Activated CD8-positive, alpha-beta T cell treated with anti-CD3 and anti-CD28 coated beads, Interleukin-2, amount 10 ng/mL, durations not matched to agents 7 days and 5 days (primary cell): ENCODE measurements around the gene TBC1D30. TPM values are rescaled to one million over a fixed set of nuclear protein-coding genes. Genes with fewer than 3 reads are reported as not detected.
A peak's percentile ranks its signal among the peaks of the same experiment; 100 is the strongest.

Source experiments
- ATAC-seq: fragments of 150-1000 bp; cut with Tn5 transposase; one replicate; pipeline ENCODE4 v1.10.0; 2021; ENCODE audit warnings: moderate library complexity
- CTCF ChIA-PET: fragments of 350-600 bp; sonication (Branson Sonifier 250); formaldehyde crosslinking; loops from one replicate; lab custom pipeline; 2021; ENCODE audit warnings: antibody characterized with exemption; lab: Charles Lee
- POLR2A ChIA-PET: fragments of 350-600 bp; sonication (Branson Sonifier 250); formaldehyde crosslinking; loops from one replicate; lab custom pipeline; 2021; ENCODE audit warnings: antibody characterized with exemption; lab: Charles Lee
- DNase-seq: peaks from one replicate; pipeline ENCODE4 v3.0.0-alpha.2; 2020
- H3K27ac Mint-ChIP-seq: one replicate; pipeline ENCODE4 v1.8.0; 2021; ENCODE audit warnings: mild to moderate bottlenecking, mixed read lengths
- H3K27me3 Mint-ChIP-seq: one replicate; pipeline ENCODE4 v1.8.0; 2021; ENCODE audit warnings: low read depth, mixed read lengths
- H3K36me3 Mint-ChIP-seq: one replicate; pipeline ENCODE4 v1.8.0; 2021; ENCODE audit warnings: low read depth, mixed read lengths
- H3K4me1 Mint-ChIP-seq: one replicate; pipeline ENCODE4 v1.8.0; 2021; ENCODE audit warnings: low read depth, mixed read lengths
- H3K4me3 Mint-ChIP-seq: one replicate; pipeline ENCODE4 v1.8.0; 2021; ENCODE audit warnings: mild to moderate bottlenecking, mixed read lengths
- H3K9me3 Mint-ChIP-seq: one replicate; pipeline ENCODE4 v1.8.0; 2022; ENCODE audit warnings: mixed read lengths; ENCODE audit not compliant: insufficient read depth
- total RNA-seq, 2 experiments: library from RNA; stranded (reverse); gene quantifications; one replicate each; pipeline ENCODE4 v1.2.3, GENCODE V29; 2021

Gene TBC1D30
- total RNA-seq, 2 experiments from 2014 or later: 0.05 to 0.11 TPM

- Mint-ChIP-seq H3K9me3 (no peaks in the 10 kb centered on the region), H3K27ac (no peak overlapping the region), H3K36me3 (no peaks in the 10 kb centered on the region), H3K4me1 (peaks cover 6% of the 10 kb centered on the region), H3K27me3 (no peaks in the 10 kb centered on the region), H3K4me3 (no peak overlapping the region)
- POLR2A ChIA-PET: no interaction called here
- DNase-seq: no peak
- CTCF ChIA-PET: interaction anchor here (1.5 kb wide), 2 partner anchors 14 to 74 kb away, joined by 7 read pairs; no protein-coding TSS in a partner anchor
- no peak for ATAC-seq
These were observed 52.1 kb downstream of the TBC1D30 start for GRCh38 chr12:64876388-64877071.

- H3K9me3 Mint-ChIP-seq: no peaks in the 10 kb centered on the region
- no peak for DNase-seq
- no peak overlapping the region for H3K27ac Mint-ChIP-seq
These were observed 53.0 kb downstream of the TBC1D30 start for GRCh38 chr12:64877363-64878004.

DNA sequence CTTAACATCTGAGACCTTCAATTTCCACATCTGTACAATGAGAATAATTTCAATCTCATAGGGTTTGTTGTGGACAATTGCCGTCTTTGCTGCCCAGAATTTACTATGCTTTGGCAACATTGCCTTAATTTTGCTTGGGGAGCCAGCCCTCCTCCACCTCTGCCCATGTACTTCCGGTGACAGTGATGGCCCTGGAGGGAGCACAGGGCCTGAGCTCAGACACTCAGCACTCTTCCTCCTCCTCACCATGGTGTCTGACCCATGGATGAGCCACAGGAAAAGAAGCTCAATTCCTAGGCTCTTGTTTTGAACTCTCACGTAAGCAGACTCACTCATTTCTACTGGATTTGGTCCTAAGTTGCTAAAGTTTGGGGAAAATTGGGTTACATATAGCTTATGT is 58.2 kb downstream of the TBC1D30 start:
- no peaks in the 10 kb centered on the region for H3K36me3 Mint-ChIP-seq
- no peak overlapping the region for H3K27ac Mint-ChIP-seq
- H3K27me3 Mint-ChIP-seq: no peaks in the 10 kb centered on the region
- no peaks in the 10 kb centered on the region for H3K9me3 Mint-ChIP-seq
- ChIA-PET POLR2A (no interaction called here), CTCF (interaction anchor here (1.1 to 1.6 kb wide), 2 partner anchors 8 to 12 kb away, joined by 3 to 6 read pairs; no protein-coding TSS in a partner anchor)
- ATAC-seq (no peak), DNase-seq (no peak)
- H3K4me3 Mint-ChIP-seq: no peak overlapping the region
- H3K4me1 Mint-ChIP-seq: peaks cover 2% of the 10 kb centered on the region

More at GRCh38 chr12:64877363-64878004, 53.0 kb downstream of the TBC1D30 start:
- ChIA-PET POLR2A (no interaction called here), CTCF (interaction anchor here (1.5 kb wide), 1 partner anchor 13 kb away, joined by 7 read pairs; no protein-coding TSS in a partner anchor)
- ATAC-seq: no peak
- no peaks in the 10 kb centered on the region for H3K27me3 Mint-ChIP-seq
- H3K36me3 Mint-ChIP-seq: no peaks in the 10 kb centered on the region
- H3K4me1 Mint-ChIP-seq: peaks cover 6% of the 10 kb centered on the region
- no peak overlapping the region for H3K4me3 Mint-ChIP-seq

GRCh38 chr12:64883264-64884163 is 59.1 kb downstream of the TBC1D30 start:
- Mint-ChIP-seq H3K9me3 (no peaks in the 10 kb centered on the region), H3K4me1 (no peaks in the 10 kb centered on the region), H3K27ac (no peak overlapping the region), H3K27me3 (no peaks in the 10 kb centered on the region), H3K4me3 (no peak overlapping the region), H3K36me3 (no peaks in the 10 kb centered on the region)
- ChIA-PET CTCF (interaction anchor here (1.2 kb wide), 1 partner anchor 82 kb away, joined by 4 read pairs; no protein-coding TSS in a partner anchor), POLR2A (no interaction called here)
- no peak for ATAC-seq
- DNase-seq: no peak

DNA sequence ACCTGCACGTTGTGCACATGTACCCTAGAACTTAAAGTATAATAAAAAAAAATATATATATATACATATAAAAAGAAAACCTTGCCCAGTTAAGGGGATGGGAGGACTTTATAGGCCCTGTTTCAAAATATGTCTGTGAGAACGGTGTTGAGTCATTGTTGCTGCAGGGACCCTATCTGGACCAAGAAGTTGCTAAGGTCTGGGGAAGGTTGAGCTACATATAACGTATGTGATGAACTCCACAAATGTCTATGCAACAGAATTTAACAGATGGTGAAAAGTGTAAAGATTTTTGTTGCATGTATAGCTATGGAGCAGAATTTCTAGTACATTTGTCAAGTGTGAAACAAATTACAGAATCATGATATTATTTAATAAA is 59.7 kb downstream of the TBC1D30 start:
- no peak overlapping the region for H3K4me3 Mint-ChIP-seq
- no peak overlapping the region for H3K27ac Mint-ChIP-seq
- CTCF ChIA-PET: interaction anchor here (1.2 kb wide), 1 partner anchor 82 kb away, joined by 4 read pairs; no protein-coding TSS in a partner anchor
- DNase-seq (no peak), ATAC-seq (no peak)
- H3K36me3 Mint-ChIP-seq: no peaks in the 10 kb centered on the region
- H3K27me3 Mint-ChIP-seq: no peaks in the 10 kb centered on the region
- no peaks in the 10 kb centered on the region for H3K9me3 Mint-ChIP-seq
- H3K4me1 Mint-ChIP-seq: no peaks in the 10 kb centered on the region
- POLR2A ChIA-PET: no interaction called here

GRCh38 chr12:64884728-64885127 is 60.3 kb downstream of the TBC1D30 start:
- no peak for ATAC-seq
- Mint-ChIP-seq H3K9me3 (no peaks in the 10 kb centered on the region), H3K4me1 (no peaks in the 10 kb centered on the region), H3K27ac (no peak overlapping the region), H3K27me3 (no peaks in the 10 kb centered on the region), H3K36me3 (no peaks in the 10 kb centered on the region), H3K4me3 (no peak overlapping the region)
- CTCF ChIA-PET: interaction anchor here (1.2 kb wide), 1 partner anchor 83 kb away, joined by 4 read pairs; no protein-coding TSS in a partner anchor
- no peak for DNase-seq
- POLR2A ChIA-PET: no interaction called here

- POLR2A ChIA-PET: no interaction called here
- CTCF ChIA-PET: interaction anchor here (1.9 kb wide), 1 partner anchor 13 kb away, joined by 7 read pairs; no protein-coding TSS in a partner anchor
- no peak for ATAC-seq
- DNase-seq: no peak
- Mint-ChIP-seq H3K27ac (no peak overlapping the region), H3K9me3 (no peaks in the 10 kb centered on the region), H3K4me3 (no peak overlapping the region), H3K4me1 (no peaks in the 10 kb centered on the region), H3K27me3 (peaks cover 2% of the 10 kb centered on the region), H3K36me3 (no peaks in the 10 kb centered on the region)
These were observed 65.2 kb downstream of the TBC1D30 start for GRCh38 chr12:64889434-64890216.

DNA sequence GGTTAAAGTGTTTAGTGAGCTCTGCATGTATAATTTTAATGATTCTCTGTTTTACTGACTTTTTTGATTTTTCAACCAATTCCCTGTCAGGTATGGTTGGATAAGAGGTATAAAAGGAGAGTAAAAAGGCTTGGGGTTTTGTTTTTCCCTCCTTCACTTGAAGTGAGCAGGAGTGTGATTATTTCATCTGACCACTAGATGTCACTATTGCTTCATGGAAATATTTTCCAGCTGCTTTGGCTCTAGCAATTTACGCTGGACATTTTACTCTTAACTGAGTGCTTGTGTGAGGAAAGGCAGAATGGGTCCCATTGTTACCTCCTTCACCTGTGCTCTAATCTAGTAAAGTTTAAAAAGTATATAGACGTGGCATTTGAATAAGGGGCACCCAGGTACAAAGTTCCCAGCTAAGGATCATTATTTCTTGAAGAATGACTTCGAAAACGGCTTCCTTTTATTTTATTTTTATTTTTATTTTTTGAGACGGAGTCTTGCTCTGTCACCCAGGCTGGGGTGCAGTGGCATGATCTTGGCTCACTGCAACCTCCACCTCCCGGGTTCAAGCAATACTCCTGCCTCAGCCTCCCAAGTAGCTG is 66.5 kb downstream of the TBC1D30 start:
- Mint-ChIP-seq H3K9me3 (no peaks in the 10 kb centered on the region), H3K4me1 (no peaks in the 10 kb centered on the region), H3K36me3 (no peaks in the 10 kb centered on the region), H3K4me3 (no peak overlapping the region), H3K27me3 (peaks cover 2% of the 10 kb centered on the region), H3K27ac (no peak overlapping the region)
- ChIA-PET CTCF (interaction anchor here (0.6 to 1.9 kb wide), 19 partner anchors 9 to 1216 kb away, joined by 3 to 13 read pairs (median 4); no protein-coding TSS in a partner anchor), POLR2A (no interaction called here)
- no peak for DNase-seq
- peak; percentile 49 for ATAC-seq

GRCh38 chr12:64891629-64892028 is 67.2 kb downstream of the TBC1D30 start:
- CTCF ChIA-PET: interaction anchor here (0.7 to 1.9 kb wide), 14 partner anchors 10 to 420 kb away, joined by 3 to 13 read pairs (median 4); no protein-coding TSS in a partner anchor
- DNase-seq (no peak), ATAC-seq (no peak)
- Mint-ChIP-seq H3K27me3 (peaks cover 2% of the 10 kb centered on the region), H3K4me3 (no peak overlapping the region), H3K27ac (no peak overlapping the region), H3K4me1 (no peaks in the 10 kb centered on the region), H3K9me3 (no peaks in the 10 kb centered on the region), H3K36me3 (no peaks in the 10 kb centered on the region)
- POLR2A ChIA-PET: no interaction called here

GRCh38 chr12:64892561-64892960 is 68.1 kb downstream of the TBC1D30 start:
- CTCF ChIA-PET: interaction anchor here (1.8 to 1.9 kb wide), 2 partner anchors 233 to 341 kb away, joined by 3 to 7 read pairs; no protein-coding TSS in a partner anchor
- H3K27ac Mint-ChIP-seq: no peak overlapping the region
- peaks cover 2% of the 10 kb centered on the region for H3K27me3 Mint-ChIP-seq
- ATAC-seq (no peak), DNase-seq (no peak)
- no peaks in the 10 kb centered on the region for H3K4me1 Mint-ChIP-seq
- no peaks in the 10 kb centered on the region for H3K9me3 Mint-ChIP-seq
- no peak overlapping the region for H3K4me3 Mint-ChIP-seq
- POLR2A ChIA-PET: no interaction called here
- H3K36me3 Mint-ChIP-seq: no peaks in the 10 kb centered on the region
